Measurements from ENCODE around the gene SLC8A1. TPM values are rescaled to one million over a fixed set of nuclear protein-coding genes. Genes with fewer than 3 reads are reported as not detected.

SLC8A1 gene
- total RNA-seq, 1 donor from 2014 or later: 34.8 TPM

- Histone ChIP-seq H3K36me3 (ENCODE audit: insufficient read depth, low read length) (no peaks in the 10 kb centered on the region), H3K27ac (ENCODE audit: low read depth, low read length) (peak overlapping the region; percentile 11), H3K4me2 (ENCODE audit: low read length) (peak overlapping the region; percentile 40)
These were observed 56.5 kb downstream of the SLC8A1 start for GRCh38 chr2:40395169-40396073.

GRCh38 chr2:40394597-40394996, 57.3 kb downstream of the SLC8A1 start:
- Histone ChIP-seq H3K27me3 (ENCODE audit: insufficient read depth, low read length) (no peaks in the 10 kb centered on the region), H3K4me3 (ENCODE audit: insufficient read depth, low read depth, low read length) (no peak overlapping the region), H3K4me2 (ENCODE audit: low read length) (peak overlapping the region; percentile 40), H3K9me3 (ENCODE audit: insufficient read depth, low read depth, low read length) (no peaks in the 10 kb centered on the region), H3K27ac (ENCODE audit: low read depth, low read length) (peak overlapping the region; percentile 11), H3K36me3 (ENCODE audit: insufficient read depth, low read length) (no peaks in the 10 kb centered on the region), H3K9ac (ENCODE audit: low read length) (peak overlapping the region; percentile 5), H3K79me2 (ENCODE audit: insufficient read depth, low read length) (no peaks in the 10 kb centered on the region), H2AFZ (ENCODE audit: low read depth, low read length) (no peak overlapping the region), H3K4me1 (ENCODE audit: insufficient read depth, low read length) (peaks cover 4% of the 10 kb centered on the region), H4K20me1 (ENCODE audit: insufficient read depth, low read length) (no peaks in the 10 kb centered on the region)
- Mint-ChIP-seq H3K4me1 (ENCODE audit: low read depth, unreplicated experiment) (peaks cover 12% of the 10 kb centered on the region), H3K36me3 (ENCODE audit: low read depth, unreplicated experiment) (no peaks in the 10 kb centered on the region), H3K27ac (ENCODE audit: unreplicated experiment) (peak overlapping the region; percentile 63), H3K27me3 (ENCODE audit: low read depth, unreplicated experiment) (no peaks in the 10 kb centered on the region), H3K4me3 (ENCODE audit: unreplicated experiment) (no peak overlapping the region), H3K9me3 (ENCODE audit: unreplicated experiment) (no peaks in the 10 kb centered on the region)
- TF ChIP-seq CTCF (IDR thresholded peaks at IDR 0.05; ENCODE audit: insufficient read depth, low read depth, low read length) (no peak), EZH2 (IDR thresholded peaks at IDR 0.05; ENCODE audit: insufficient read depth, low read length) (no peak)
- FAIRE-seq: no peak
- no peak for DNase-seq (ENCODE audit: low read depth)

More at GRCh38 chr2:40395169-40396073, 56.5 kb downstream of the SLC8A1 start:
- H3K9ac ChIP-seq (ENCODE audit: low read length): peak overlapping the region; percentile 7
- TF ChIP-seq CTCF (IDR thresholded peaks at IDR 0.05; ENCODE audit: insufficient read depth, low read depth, low read length): no peak
- TF ChIP-seq EZH2 (IDR thresholded peaks at IDR 0.05; ENCODE audit: insufficient read depth, low read length): no peak
- no peaks in the 10 kb centered on the region for H3K27me3 ChIP-seq (ENCODE audit: insufficient read depth, low read length)
- no peak for FAIRE-seq
- H3K79me2 ChIP-seq (ENCODE audit: insufficient read depth, low read length): no peaks in the 10 kb centered on the region
- no peaks in the 10 kb centered on the region for H4K20me1 ChIP-seq (ENCODE audit: insufficient read depth, low read length)
- DNase-seq (ENCODE audit: low read depth): peak; percentile 44
- peak overlapping the region; percentile 20 for H2AFZ ChIP-seq (ENCODE audit: low read depth, low read length)
- Mint-ChIP-seq H3K27me3 (ENCODE audit: low read depth, unreplicated experiment) (no peaks in the 10 kb centered on the region), H3K9me3 (ENCODE audit: unreplicated experiment) (no peaks in the 10 kb centered on the region), H3K27ac (ENCODE audit: unreplicated experiment) (peak overlapping the region; percentile 56), H3K4me1 (ENCODE audit: low read depth, unreplicated experiment) (peaks cover 17% of the 10 kb centered on the region), H3K36me3 (ENCODE audit: low read depth, unreplicated experiment) (no peaks in the 10 kb centered on the region), H3K4me3 (ENCODE audit: unreplicated experiment) (no peak overlapping the region)
- H3K4me1 ChIP-seq (ENCODE audit: insufficient read depth, low read length): peaks cover 7% of the 10 kb centered on the region
- no peak overlapping the region for H3K4me3 ChIP-seq (ENCODE audit: insufficient read depth, low read depth, low read length)
- H3K9me3 ChIP-seq (ENCODE audit: insufficient read depth, low read depth, low read length): no peaks in the 10 kb centered on the region

- Histone ChIP-seq H3K27ac (ENCODE audit: low read depth, low read length) (no peak overlapping the region), H3K27me3 (ENCODE audit: insufficient read depth, low read length) (no peaks in the 10 kb centered on the region), H3K9ac (ENCODE audit: low read length) (no peak overlapping the region), H3K4me2 (ENCODE audit: low read length) (no peak overlapping the region), H3K4me1 (ENCODE audit: insufficient read depth, low read length) (peaks cover 4% of the 10 kb centered on the region), H3K36me3 (ENCODE audit: insufficient read depth, low read length) (no peaks in the 10 kb centered on the region), H4K20me1 (ENCODE audit: insufficient read depth, low read length) (no peaks in the 10 kb centered on the region), H2AFZ (ENCODE audit: low read depth, low read length) (no peak overlapping the region), H3K79me2 (ENCODE audit: insufficient read depth, low read length) (no peaks in the 10 kb centered on the region), H3K9me3 (ENCODE audit: insufficient read depth, low read depth, low read length) (no peaks in the 10 kb centered on the region), H3K4me3 (ENCODE audit: insufficient read depth, low read depth, low read length) (no peak overlapping the region)
- no peaks in the 10 kb centered on the region for H3K9me3 Mint-ChIP-seq (ENCODE audit: unreplicated experiment)
- H3K4me1 Mint-ChIP-seq (ENCODE audit: low read depth, unreplicated experiment): peaks cover 12% of the 10 kb centered on the region
- DNase-seq (ENCODE audit: low read depth): no peak
- no peak overlapping the region for H3K4me3 Mint-ChIP-seq (ENCODE audit: unreplicated experiment)
- H3K27me3 Mint-ChIP-seq (ENCODE audit: low read depth, unreplicated experiment): no peaks in the 10 kb centered on the region
- no peak for FAIRE-seq
- H3K36me3 Mint-ChIP-seq (ENCODE audit: low read depth, unreplicated experiment): no peaks in the 10 kb centered on the region
- TF ChIP-seq EZH2 (IDR thresholded peaks at IDR 0.05; ENCODE audit: insufficient read depth, low read length) (no peak), CTCF (IDR thresholded peaks at IDR 0.05; ENCODE audit: insufficient read depth, low read depth, low read length) (no peak)
- no peak overlapping the region for H3K27ac Mint-ChIP-seq (ENCODE audit: unreplicated experiment)
These were observed 57.9 kb downstream of the SLC8A1 start for GRCh38 chr2:40394031-40394430.

Measured in astrocyte (in vitro differentiated cells and primary cell).